ENCODE measurements around the gene PPARGC1A. TPM values are rescaled to one million over a fixed set of nuclear protein-coding genes. Genes with fewer than 3 reads are reported as not detected.

PPARGC1A gene
- polyA plus RNA-seq, 1 experiment = 0.73 TPM

GRCh38 chr4:23838131-23838530, 51.7 kb downstream of the PPARGC1A start:
- POLR2A ChIA-PET = no interaction called here

GRCh38 chr4:23837371-23837770, 52.5 kb downstream of the PPARGC1A start:
- H3K4me3 ChIP-seq (ENCODE audit: low read depth, low read length) = no peak overlapping the region
- no peaks in the 10 kb centered on the region for H3K9me3 ChIP-seq (ENCODE audit: control insufficient read depth, insufficient read depth, low read length)
- ChIA-PET CTCF (no interaction called here), POLR2A (no interaction called here)
- H3K27ac ChIP-seq (ENCODE audit: low read depth, low read length) = no peak overlapping the region
- DNase-seq (ENCODE audit: low read depth, low spot score) = no peak
- H3K27me3 ChIP-seq (ENCODE audit: control insufficient read depth, insufficient read depth, low read length) = no peaks in the 10 kb centered on the region
- TF ChIP-seq, protein P1, sequence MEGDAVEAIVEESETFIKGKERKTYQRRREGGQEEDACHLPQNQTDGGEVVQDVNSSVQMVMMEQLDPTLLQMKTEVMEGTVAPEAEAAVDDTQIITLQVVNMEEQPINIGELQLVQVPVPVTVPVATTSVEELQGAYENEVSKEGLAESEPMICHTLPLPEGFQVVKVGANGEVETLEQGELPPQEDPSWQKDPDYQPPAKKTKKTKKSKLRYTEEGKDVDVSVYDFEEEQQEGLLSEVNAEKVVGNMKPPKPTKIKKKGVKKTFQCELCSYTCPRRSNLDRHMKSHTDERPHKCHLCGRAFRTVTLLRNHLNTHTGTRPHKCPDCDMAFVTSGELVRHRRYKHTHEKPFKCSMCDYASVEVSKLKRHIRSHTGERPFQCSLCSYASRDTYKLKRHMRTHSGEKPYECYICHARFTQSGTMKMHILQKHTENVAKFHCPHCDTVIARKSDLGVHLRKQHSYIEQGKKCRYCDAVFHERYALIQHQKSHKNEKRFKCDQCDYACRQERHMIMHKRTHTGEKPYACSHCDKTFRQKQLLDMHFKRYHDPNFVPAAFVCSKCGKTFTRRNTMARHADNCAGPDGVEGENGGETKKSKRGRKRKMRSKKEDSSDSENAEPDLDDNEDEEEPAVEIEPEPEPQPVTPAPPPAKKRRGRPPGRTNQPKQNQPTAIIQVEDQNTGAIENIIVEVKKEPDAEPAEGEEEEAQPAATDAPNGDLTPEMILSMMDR (IDR thresholded peaks at IDR 0.05; ENCODE audit: low read depth, low read length) = no peak

More at GRCh38 chr4:23838131-23838530, 51.7 kb downstream of the PPARGC1A start:
- no peaks in the 10 kb centered on the region for H3K27me3 ChIP-seq (ENCODE audit: control insufficient read depth, insufficient read depth, low read length)
- TF ChIP-seq, protein P1 (IDR thresholded peaks at IDR 0.05; ENCODE audit: low read depth, low read length) = no peak
- H3K4me3 ChIP-seq (ENCODE audit: low read depth, low read length) = no peak overlapping the region
- no peaks in the 10 kb centered on the region for H3K9me3 ChIP-seq (ENCODE audit: control insufficient read depth, insufficient read depth, low read length)
- CTCF ChIA-PET = no interaction called here
- DNase-seq (ENCODE audit: low read depth, low spot score) = no peak
- H3K27ac ChIP-seq (ENCODE audit: low read depth, low read length) = no peak overlapping the region

DNA sequence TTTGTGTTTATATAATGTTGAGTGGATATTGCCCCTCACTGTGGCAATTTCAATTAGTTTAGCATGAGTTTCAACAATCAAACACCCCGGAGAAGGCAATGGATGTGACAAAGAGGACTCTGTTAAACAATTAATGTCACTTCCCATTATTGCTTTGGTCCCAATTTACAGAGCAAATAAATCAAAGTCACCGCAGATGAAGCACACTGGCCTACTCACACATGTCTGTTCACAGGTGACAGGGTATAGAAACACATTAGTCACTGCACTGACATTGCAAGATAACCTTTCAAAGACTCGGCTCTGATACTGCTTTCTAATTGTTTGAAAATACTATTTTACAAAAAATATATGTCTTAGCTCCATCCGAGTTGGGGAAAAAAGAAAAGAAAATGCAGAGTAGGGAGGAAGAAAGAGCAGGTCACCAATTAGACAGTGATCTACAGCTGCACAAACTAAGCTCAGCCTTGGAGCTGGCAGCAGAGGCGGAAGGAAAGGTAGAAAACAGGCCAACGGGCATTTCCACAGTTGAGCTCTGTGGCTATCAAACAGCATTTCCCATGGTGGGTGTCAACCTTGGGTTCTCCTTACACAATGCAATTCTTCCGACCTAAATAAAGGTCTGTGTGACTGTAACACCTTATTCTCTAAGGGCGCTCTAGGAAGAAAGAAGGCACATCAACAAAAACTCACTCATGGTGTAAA, 53.9 kb downstream of the PPARGC1A start:
- Histone ChIP-seq H3K27ac (ENCODE audit: low read depth, low read length) (no peak overlapping the region), H3K27me3 (ENCODE audit: control insufficient read depth, insufficient read depth, low read length) (no peaks in the 10 kb centered on the region), H3K4me3 (ENCODE audit: low read depth, low read length) (no peak overlapping the region), H3K9me3 (ENCODE audit: control insufficient read depth, insufficient read depth, low read length) (no peaks in the 10 kb centered on the region)
- TF ChIP-seq, protein P1 (IDR thresholded peaks at IDR 0.05; ENCODE audit: low read depth, low read length) = no peak
- CTCF ChIA-PET = no interaction called here
- DNase-seq (ENCODE audit: low read depth, low spot score) = no peak
- POLR2A ChIA-PET = no interaction called here

GRCh38 chr4:23828779-23829178, 61.1 kb downstream of the PPARGC1A start:
- Histone ChIP-seq H3K27ac (ENCODE audit: low read depth, low read length) (no peak overlapping the region), H3K4me3 (ENCODE audit: low read depth, low read length) (no peak overlapping the region), H3K9me3 (ENCODE audit: control insufficient read depth, insufficient read depth, low read length) (no peaks in the 10 kb centered on the region), H3K27me3 (ENCODE audit: control insufficient read depth, insufficient read depth, low read length) (no peaks in the 10 kb centered on the region)
- ChIA-PET POLR2A (no interaction called here), CTCF (interaction anchor here (1.1 kb wide), 1 partner anchor 590 kb away, joined by 3 read pairs; no protein-coding TSS in a partner anchor)
- no peak for DNase-seq (ENCODE audit: low read depth, low spot score)
- TF ChIP-seq, protein P1 (IDR thresholded peaks at IDR 0.05; ENCODE audit: low read depth, low read length) = no peak

- TF ChIP-seq, protein P1 (IDR thresholded peaks at IDR 0.05; ENCODE audit: low read depth, low read length) = no peak
- Histone ChIP-seq H3K4me3 (ENCODE audit: low read depth, low read length) (no peak overlapping the region), H3K27me3 (ENCODE audit: control insufficient read depth, insufficient read depth, low read length) (no peaks in the 10 kb centered on the region), H3K9me3 (ENCODE audit: control insufficient read depth, insufficient read depth, low read length) (no peaks in the 10 kb centered on the region), H3K27ac (ENCODE audit: low read depth, low read length) (no peak overlapping the region)
- CTCF ChIA-PET = interaction anchor here (1.1 kb wide), 1 partner anchor 591 kb away, joined by 3 read pairs; no protein-coding TSS in a partner anchor
- DNase-seq (ENCODE audit: low read depth, low spot score) = no peak
- POLR2A ChIA-PET = interaction anchor here (1.0 kb wide), 1 partner anchor 9 kb away, joined by 3 read pairs; no protein-coding TSS in a partner anchor
Measured at GRCh38 chr4:23828020-23828715, 61.7 kb downstream of the PPARGC1A start.
